Measurements from ENCODE around the gene MAP4K3.

MAP4K3 gene

DNA sequence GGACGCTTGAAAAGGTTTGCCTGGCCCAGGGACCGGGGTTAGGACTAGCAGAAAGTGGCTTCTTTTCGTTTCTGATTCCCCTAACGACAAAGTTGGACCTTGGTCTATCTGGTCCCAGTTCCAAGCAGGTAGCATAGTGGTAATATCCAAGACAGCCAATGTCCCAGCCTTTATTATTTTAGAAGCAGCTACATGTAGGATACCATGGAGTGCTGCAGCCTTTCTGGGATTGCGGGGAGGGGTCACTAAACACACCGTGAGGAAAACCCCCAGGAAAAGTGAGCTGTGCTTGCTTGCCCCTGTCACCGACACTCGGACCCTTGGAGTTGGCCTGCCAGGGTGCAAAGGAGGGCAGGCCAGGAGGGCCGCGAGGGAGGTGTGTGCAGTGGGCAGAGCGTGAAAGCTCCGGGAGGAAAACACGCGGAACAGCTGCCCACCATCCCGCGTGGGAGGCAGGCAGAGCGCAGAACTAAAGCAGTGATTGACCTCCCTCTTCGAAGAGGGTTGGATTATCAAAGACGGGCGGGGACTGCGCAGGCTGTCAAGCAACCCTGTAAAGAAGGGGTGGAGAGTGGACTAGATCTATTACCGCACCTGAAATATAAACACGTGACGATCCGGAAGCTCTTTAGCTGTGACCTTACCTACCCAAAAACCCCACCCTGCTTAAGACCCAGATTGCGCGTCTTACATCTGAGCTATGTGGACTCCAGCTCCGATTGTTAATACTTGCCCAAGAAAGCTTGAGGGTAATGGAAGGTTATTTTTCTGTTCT is 624 bp upstream of the MAP4K3 start:
- DNase-seq = peak; percentile 28

- peak; percentile 2 for DNase-seq
Observed at GRCh38 chr2:39435741-39436591, 1.1 kb downstream of the MAP4K3 start.

- no peak for DNase-seq
Observed at GRCh38 chr2:39435234-39435633, 1.9 kb downstream of the MAP4K3 start.

GRCh38 chr2:39434233-39434897 is 2.7 kb downstream of the MAP4K3 start:
- no peak for DNase-seq

GRCh38 chr2:39433586-39434195 is 3.4 kb downstream of the MAP4K3 start:
- DNase-seq = no peak

DNA sequence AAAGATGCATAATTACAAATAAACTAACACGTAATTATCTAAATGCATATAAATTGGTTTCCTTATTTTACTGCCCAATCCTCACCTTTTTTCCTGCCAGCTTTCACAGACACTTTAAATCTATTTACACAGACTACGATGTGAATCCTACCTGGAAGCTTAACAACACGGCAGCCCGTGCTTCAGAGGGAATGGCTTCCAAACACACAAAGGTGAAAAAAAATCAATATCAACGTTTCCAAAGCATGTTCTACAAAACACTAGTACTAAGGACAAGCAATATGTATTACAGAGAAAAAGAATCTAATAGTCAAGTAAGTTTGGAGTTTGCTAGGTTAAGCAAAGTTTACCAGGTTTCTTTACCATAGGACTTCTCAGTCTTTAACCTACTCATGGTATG is 4.4 kb downstream of the MAP4K3 start:
- no peak for DNase-seq

- no peak for DNase-seq
Observed at GRCh38 chr2:39431592-39432316, 5.3 kb downstream of the MAP4K3 start.

DNA sequence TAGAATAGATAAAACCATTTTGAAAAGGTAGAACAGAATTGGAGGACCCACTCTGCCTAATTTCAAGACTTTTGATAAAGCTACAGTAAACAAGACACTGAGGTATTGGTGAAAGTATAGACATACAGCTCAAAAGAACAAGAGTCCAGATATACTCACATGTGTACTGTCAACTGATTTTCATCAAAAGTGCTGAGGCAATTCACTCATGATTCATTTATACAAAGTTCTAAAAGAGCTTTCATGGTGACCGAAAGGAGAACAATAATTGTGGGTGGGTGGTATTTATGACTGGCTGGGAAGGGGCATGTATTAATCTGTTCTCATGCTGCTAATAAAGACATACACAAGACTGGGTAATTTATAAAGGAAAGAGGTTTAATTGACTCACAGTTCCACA is 7.3 kb downstream of the MAP4K3 start:
- DNase-seq = no peak

GRCh38 chr2:39424951-39425350 is 12.1 kb downstream of the MAP4K3 start:
- DNase-seq = no peak

GRCh38 chr2:39422700-39423099 is 14.4 kb downstream of the MAP4K3 start:
- DNase-seq = no peak

DNA sequence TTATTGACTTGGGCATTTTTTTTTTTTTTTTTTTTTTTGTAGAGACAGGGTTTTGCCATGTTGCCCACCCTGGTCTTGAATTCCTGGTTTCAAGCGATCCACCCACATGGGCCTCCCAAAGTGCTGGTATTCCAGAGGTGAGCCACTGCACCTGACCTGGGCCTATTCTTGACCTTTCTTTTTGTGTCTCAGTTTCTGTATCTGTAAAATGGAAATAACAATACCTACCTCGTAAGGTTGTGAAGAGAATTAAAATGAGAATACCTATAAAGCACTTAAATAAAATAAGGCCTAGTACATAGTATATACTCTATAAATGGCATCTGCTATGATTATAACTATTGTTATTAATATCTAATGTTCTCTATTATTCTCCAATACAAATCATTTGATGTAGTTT is 15.7 kb downstream of the MAP4K3 start:
- no peak for DNase-seq

GRCh38 chr2:39419282-39420223 is 17.5 kb downstream of the MAP4K3 start:
- no peak for DNase-seq

- no peak for DNase-seq
Observed at GRCh38 chr2:39418491-39418890, 18.6 kb downstream of the MAP4K3 start.

DNA sequence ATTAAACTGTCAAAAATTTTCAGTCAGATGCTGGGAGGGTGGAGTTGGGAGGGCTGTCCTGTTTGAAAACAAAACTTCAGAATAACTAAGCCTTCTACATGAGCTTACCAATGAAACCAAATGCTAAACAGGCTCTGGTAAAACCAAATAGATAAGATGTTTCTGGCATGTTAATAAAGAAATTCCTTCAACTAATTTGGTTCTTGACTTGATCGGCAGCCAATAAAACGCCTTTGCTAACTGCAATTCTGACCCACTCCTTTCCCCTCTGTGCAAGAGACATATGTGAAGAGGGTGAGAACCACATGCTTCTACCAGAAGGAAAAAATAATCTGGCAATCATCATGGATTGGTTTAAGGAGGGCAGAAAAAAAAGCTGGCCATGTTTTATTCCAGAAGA is 20.9 kb downstream of the MAP4K3 start:
- no peak for DNase-seq

DNA sequence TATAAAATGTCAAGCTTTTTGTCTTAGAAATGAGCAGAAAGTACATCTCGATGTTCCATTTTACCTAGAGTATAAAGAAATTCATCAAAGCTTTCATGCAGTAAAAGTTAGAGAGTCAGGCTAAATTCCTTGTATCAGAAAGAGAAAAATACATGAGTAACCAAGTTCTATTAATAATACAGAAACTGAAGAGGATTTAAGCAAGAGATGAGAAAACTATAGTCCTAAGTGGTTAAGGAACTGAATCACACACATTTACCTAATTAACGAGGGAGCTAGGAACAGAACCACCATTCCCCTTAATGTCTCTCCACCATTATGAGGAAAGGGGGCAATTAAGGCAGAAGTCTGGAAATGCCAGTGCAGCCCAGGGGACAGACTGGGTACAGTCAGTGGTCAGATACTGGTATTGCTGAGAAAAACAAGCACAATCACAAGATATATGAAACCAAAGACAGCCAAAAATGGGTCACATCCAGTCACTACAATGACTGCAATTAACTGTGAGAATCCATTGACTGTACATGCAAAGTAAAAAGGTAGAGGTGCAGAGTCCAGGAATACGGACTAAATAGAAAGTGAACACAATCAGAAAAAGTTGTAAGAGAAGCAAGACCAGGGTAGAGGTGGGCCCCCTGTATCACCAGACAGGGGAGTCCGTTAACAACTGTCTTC is 23.9 kb downstream of the MAP4K3 start:
- DNase-seq = no peak

- no peak for DNase-seq
Observed at GRCh38 chr2:39411181-39411944, 25.7 kb downstream of the MAP4K3 start.

- no peak for DNase-seq
Observed at GRCh38 chr2:39409697-39410389, 27.2 kb downstream of the MAP4K3 start.

- DNase-seq = no peak
Observed at GRCh38 chr2:39408351-39409136, 28.5 kb downstream of the MAP4K3 start.
